HG02642 (cell line): ENCODE measurements around the gene TPTE2.
"Not testable (repeated sequence)": the region's sequence is repeated elsewhere in the genome, so short reads cannot be mapped to it uniquely, and the experiment has no call there.

Source experiments
- ATAC-seq: cut with Tn5 transposase; IDR thresholded peaks from one replicate; pipeline ENCODE4 v1.9.1; 2021; ENCODE audit warnings: mild to moderate bottlenecking; ENCODE audit not compliant: unreplicated experiment, poor library complexity

The TPTE2 gene

GRCh38 chr13:19572280-19572679, 10.9 kb upstream of the TPTE2 start:
- no peak for ATAC-seq

GRCh38 chr13:19567820-19568534, 6.6 kb upstream of the TPTE2 start:
- peak; percentile 69 for ATAC-seq

GRCh38 chr13:19561585-19561984, 253 bp upstream of the TPTE2 start:
- ATAC-seq = no peak

GRCh38 chr13:19560672-19561071, 660 bp downstream of the TPTE2 start:
- ATAC-seq = not testable (repeated sequence)

- not testable (repeated sequence) for ATAC-seq
These were observed 1.6 kb downstream of the TPTE2 start for GRCh38 chr13:19559739-19560138.

GRCh38 chr13:19557287-19557686, 4.0 kb downstream of the TPTE2 start:
- not testable (repeated sequence) for ATAC-seq

- ATAC-seq = not testable (repeated sequence)
These were observed 12.1 kb downstream of the TPTE2 start for GRCh38 chr13:19549245-19549644.

GRCh38 chr13:19525634-19526033, 35.7 kb downstream of the TPTE2 start:
- peak; percentile 69 for ATAC-seq

GRCh38 chr13:19519049-19519448, 42.3 kb downstream of the TPTE2 start:
- ATAC-seq = no peak

- not testable (repeated sequence) for ATAC-seq
These were observed 53.7 kb downstream of the TPTE2 start for GRCh38 chr13:19507623-19508022.

- ATAC-seq = not testable (repeated sequence)
These were observed 101.2 kb downstream of the TPTE2 start for GRCh38 chr13:19460126-19460525.

GRCh38 chr13:19439056-19439686, 122.2 kb downstream of the TPTE2 start:
- ATAC-seq = not testable (repeated sequence)

GRCh38 chr13:19437780-19438179, 123.6 kb downstream of the TPTE2 start:
- ATAC-seq = not testable (repeated sequence)

GRCh38 chr13:19422236-19422635, 139.1 kb downstream of the TPTE2 start:
- not testable (repeated sequence) for ATAC-seq

- ATAC-seq = not testable (repeated sequence)
These were observed 148.8 kb downstream of the TPTE2 start for GRCh38 chr13:19412494-19412893.

- not testable (repeated sequence) for ATAC-seq
These were observed 178.4 kb downstream of the TPTE2 start for GRCh38 chr13:19382746-19383511.

GRCh38 chr13:19382111-19382510, 179.2 kb downstream of the TPTE2 start:
- no peak for ATAC-seq
